ENCODE results near the gene TEK. TPM values are rescaled to one million over a fixed set of nuclear protein-coding genes. Genes with fewer than 3 reads are reported as not detected.

TEK gene
- 10.1 TPM for polyA plus RNA-seq (2013, experiment 1 of 2)
- polyA plus RNA-seq (2013, experiment 2 of 2) = 11.1 TPM

DNA sequence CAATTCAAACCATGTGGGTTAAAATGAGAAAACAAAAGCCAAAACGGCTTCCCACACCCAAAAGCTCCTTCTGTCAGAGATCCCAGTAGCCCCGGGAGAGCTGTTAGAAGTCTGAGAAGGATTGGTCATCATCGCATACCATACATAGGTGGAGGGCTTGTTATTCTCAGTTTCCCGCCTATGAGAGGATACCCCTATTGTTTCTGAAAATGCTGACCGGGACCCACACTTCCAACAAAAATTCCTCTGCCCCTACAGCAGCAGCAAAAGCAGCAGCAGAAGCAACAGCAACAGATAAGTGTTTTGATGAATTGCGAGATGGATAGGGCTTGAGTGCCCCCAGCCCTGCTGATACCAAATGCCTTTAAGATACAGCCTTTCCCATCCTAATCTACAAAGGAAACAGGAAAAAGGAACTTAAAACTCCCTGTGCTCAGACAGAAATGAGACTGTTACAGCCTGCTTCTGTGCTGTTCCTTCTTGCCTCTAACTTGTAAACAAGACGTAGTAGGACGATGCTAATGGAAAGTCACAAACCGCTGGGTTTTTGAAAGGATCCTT, at the start of gene TEK:
Gene TEK, plus strand, starts transcription at position 245 of the 561 bp plus-strand sequence. CDS start 366 bp downstream, outside the sequence.
- H3K9me3 ChIP-seq (ENCODE audit: insufficient read depth, low read depth, low read length) = no peaks in the 10 kb centered on the region
- H3K9ac ChIP-seq (ENCODE audit: low read depth, low read length) = peak within 1 kb of the TSS; percentile 71
- H3K27ac ChIP-seq (ENCODE audit: low read depth, low read length) = peak within 1 kb of the TSS; percentile 48
- H3K4me3 ChIP-seq (ENCODE audit: low read length) = peak within 1 kb of the TSS; percentile 48
- H3K36me3 ChIP-seq (ENCODE audit: insufficient read depth, low read length) = no peaks in the 10 kb centered on the region
- H3K27me3 ChIP-seq (ENCODE audit: insufficient read depth, low read length) = no peaks in the 10 kb centered on the region
- peaks cover 24% of the 10 kb centered on the region; the same call in 1 of the 2 replicates for H3K4me1 ChIP-seq (ENCODE audit: insufficient read depth, low read length)
- 36% methylated on average over 7 of the region's 9 CpGs for WGBS

DNA sequence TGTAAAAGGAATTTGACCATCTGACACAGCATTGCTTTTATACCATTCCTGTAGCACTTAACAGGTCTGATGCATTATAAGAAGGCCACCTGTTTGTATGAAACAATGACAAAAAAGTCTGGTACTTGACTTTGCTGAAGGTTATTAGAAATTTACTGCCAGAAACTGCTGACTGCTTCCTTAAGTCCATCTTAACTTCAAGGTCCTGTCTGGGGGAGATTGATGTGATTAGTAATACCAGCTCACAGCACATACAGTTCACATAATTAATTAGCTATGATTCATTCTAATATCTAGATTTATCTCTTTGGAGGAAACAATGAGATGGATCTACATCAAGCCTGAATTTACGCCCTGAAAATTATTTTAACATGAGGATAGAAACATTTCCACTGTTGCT, 49.6 kb upstream of the TEK start:
- H3K36me3 ChIP-seq (ENCODE audit: insufficient read depth, low read length) = 0 out of 2 replicates have a peak, but pooled peaks cover 2% of the 10 kb centered on the region
- H3K4me1 ChIP-seq (ENCODE audit: insufficient read depth, low read length) = no peaks in the 10 kb centered on the region
- no peaks in the 10 kb centered on the region for H3K9me3 ChIP-seq (ENCODE audit: insufficient read depth, low read depth, low read length)
- 80% methylated on average over 1 of the region's 1 CpG for WGBS
- no peaks in the 10 kb centered on the region for H3K27me3 ChIP-seq (ENCODE audit: insufficient read depth, low read length)
- no peak overlapping the region for H3K4me3 ChIP-seq (ENCODE audit: low read length)
- no peak overlapping the region for H3K9ac ChIP-seq (ENCODE audit: low read depth, low read length)
- no peak overlapping the region for H3K27ac ChIP-seq (ENCODE audit: low read depth, low read length)

DNA sequence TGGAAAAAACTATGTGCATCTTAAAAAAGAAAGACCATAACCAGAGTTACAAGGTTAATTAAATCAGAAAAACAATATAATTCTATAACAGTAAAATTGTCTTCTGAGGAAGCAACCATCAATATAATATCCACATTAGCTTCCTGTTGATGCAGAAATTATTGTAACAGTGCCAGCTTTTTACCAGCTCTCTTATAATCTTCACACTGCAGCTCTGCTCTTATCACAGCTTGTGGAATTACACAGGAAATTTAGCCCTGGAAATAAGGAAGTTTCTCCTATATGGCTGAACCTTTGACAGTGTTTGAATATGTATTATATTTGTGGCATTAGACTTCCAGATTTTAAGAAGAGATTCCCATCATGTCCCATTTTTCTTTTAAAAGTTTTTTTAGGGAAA, 49.1 kb upstream of the TEK start:
- H3K4me1 ChIP-seq (ENCODE audit: insufficient read depth, low read length) = no peaks in the 10 kb centered on the region
- no peak overlapping the region for H3K9ac ChIP-seq (ENCODE audit: low read depth, low read length)
- H3K4me3 ChIP-seq (ENCODE audit: low read length) = no peak overlapping the region
- H3K9me3 ChIP-seq (ENCODE audit: insufficient read depth, low read depth, low read length) = no peaks in the 10 kb centered on the region
- 0 out of 2 replicates have a peak, but pooled peaks cover 2% of the 10 kb centered on the region for H3K36me3 ChIP-seq (ENCODE audit: insufficient read depth, low read length)
- H3K27ac ChIP-seq (ENCODE audit: low read depth, low read length) = no peak overlapping the region
- H3K27me3 ChIP-seq (ENCODE audit: insufficient read depth, low read length) = no peaks in the 10 kb centered on the region

DNA sequence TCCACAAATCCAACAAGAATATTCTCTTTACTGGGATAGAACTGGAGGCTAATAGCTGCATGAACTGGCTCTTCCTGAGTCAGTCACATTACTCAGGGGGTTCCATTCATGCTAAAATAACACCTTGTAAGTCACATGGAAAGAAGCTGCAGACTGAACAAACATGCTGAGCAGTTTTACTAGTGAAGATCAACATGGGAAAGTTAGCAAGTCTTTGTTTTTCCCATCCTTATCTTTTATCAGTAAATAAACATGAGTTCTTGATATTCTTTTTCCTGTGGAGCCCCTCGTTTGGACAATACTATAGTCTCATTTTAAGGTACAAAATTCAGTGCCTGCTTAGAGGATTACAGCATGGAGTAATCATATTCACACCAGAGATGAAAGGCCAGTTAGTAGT, 43.7 kb upstream of the TEK start:
- H3K9me3 ChIP-seq (ENCODE audit: insufficient read depth, low read depth, low read length) = no peaks in the 10 kb centered on the region
- no peak overlapping the region for H3K9ac ChIP-seq (ENCODE audit: low read depth, low read length)
- 80% methylated on average over 1 of the region's 1 CpG for WGBS
- no peak overlapping the region for H3K27ac ChIP-seq (ENCODE audit: low read depth, low read length)
- H3K4me3 ChIP-seq (ENCODE audit: low read length) = no peak overlapping the region
- H3K27me3 ChIP-seq (ENCODE audit: insufficient read depth, low read length) = no peaks in the 10 kb centered on the region
- no peaks in the 10 kb centered on the region for H3K36me3 ChIP-seq (ENCODE audit: insufficient read depth, low read length)
- H3K4me1 ChIP-seq (ENCODE audit: insufficient read depth, low read length) = no peaks in the 10 kb centered on the region; the same call in 1 of the 2 replicates

DNA sequence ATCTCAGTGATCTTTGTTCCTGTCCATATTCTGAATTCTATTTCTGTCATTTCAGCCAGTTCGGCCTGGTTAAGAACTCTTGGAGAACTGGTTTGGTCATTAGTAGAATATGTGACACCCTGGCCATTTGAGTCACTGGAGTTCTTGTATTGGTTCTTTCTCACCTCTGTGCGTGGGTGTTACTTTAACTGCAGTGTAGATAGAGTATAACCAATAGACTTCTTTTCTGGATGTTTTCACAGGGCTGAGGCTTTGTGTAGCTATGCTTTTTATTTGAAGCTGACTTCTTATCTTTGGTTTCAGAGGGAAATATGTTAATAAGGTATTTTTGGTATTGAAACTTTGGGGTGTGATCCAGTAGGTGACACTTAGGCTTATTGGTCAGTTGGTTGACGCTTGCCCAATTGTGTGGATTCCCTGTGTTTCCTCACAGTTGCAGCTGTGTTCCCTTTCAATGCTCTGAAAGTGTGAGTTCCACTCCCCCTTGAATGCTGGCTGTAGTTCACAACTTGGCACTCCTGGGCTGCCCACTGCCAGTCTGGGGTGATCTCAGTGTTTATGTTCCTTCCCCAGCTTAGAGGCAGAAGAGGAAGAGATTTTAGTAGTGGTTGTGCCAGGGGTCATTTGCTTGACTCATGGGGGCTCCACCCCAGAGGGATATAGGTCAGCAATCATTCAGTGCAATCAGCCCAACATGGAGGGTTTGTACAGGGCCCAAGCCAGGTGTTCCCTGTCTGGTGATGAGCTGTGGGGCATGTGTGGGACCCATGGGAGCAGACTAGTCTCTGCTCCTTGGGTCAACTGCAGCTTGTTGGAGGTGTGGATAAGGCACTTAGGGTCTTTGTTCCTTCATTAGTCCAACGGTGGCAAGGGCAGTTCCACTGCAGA, 34.9 kb upstream of the TEK start:
- H3K4me3 ChIP-seq (ENCODE audit: low read length) = no peak overlapping the region
- WGBS = 69% methylated on average over 4 of the region's 4 CpGs

DNA sequence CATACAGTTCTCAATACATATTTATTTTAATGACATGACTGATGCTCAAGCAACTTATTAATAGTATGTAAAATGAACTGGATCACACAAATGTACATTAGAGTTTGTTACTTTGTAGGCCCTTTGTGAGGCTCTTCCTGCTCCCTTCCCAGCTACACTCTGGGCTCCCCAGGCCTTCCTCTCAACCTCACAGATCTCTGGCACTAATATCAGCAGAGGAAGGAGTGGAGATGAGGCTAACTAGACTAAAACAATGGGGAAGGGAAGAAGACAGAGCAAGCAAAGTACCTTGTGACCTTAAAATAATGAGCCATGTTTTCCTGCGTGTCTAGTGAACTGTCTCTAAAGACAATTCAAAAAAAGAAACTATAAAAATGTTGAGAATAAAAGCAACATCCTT, 30.3 kb upstream of the TEK start:
- Histone ChIP-seq H3K9me3 (ENCODE audit: insufficient read depth, low read depth, low read length) (no peaks in the 10 kb centered on the region), H3K27me3 (ENCODE audit: insufficient read depth, low read length) (no peaks in the 10 kb centered on the region), H3K27ac (ENCODE audit: low read depth, low read length) (no peak overlapping the region), H3K4me3 (ENCODE audit: low read length) (no peak overlapping the region), H3K36me3 (ENCODE audit: insufficient read depth, low read length) (no peaks in the 10 kb centered on the region), H3K9ac (ENCODE audit: low read depth, low read length) (no peak overlapping the region), H3K4me1 (ENCODE audit: insufficient read depth, low read length) (no peaks in the 10 kb centered on the region)
- WGBS = 83% methylated on average over 1 of the region's 1 CpG

More for the DNA sequence above, 34.9 kb upstream of the TEK start:
- no peaks in the 10 kb centered on the region for H3K36me3 ChIP-seq (ENCODE audit: insufficient read depth, low read length)
- H3K27ac ChIP-seq (ENCODE audit: low read depth, low read length) = no peak overlapping the region
- H3K27me3 ChIP-seq (ENCODE audit: insufficient read depth, low read length) = no peaks in the 10 kb centered on the region
- no peaks in the 10 kb centered on the region for H3K9me3 ChIP-seq (ENCODE audit: insufficient read depth, low read depth, low read length)
- H3K4me1 ChIP-seq (ENCODE audit: insufficient read depth, low read length) = no peaks in the 10 kb centered on the region; the same call in 1 of the 2 replicates
- no peak overlapping the region for H3K9ac ChIP-seq (ENCODE audit: low read depth, low read length)

DNA sequence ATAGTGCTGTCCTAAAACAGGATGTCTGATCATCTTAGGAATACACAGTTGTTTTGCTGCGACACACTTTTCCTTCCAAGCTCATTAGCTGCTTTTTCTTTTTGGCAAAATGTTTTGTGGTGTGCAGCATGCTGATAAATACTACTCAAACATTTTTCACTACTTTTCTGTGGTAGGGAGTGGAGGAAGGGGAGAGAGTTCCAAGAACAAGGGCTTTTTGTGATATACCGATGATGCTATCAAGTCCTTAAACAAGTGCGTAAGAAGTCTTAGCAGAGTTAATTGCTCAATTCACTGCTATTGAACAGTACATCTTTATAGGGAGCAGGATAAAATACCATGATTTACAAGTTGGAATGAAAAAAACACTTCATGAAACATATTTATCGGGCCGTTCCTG, 23.6 kb upstream of the TEK start:
- Histone ChIP-seq H3K4me1 (ENCODE audit: insufficient read depth, low read length) (no peaks in the 10 kb centered on the region; the same call in 1 of the 2 replicates), H3K9ac (ENCODE audit: low read depth, low read length) (no peak overlapping the region), H3K36me3 (ENCODE audit: insufficient read depth, low read length) (no peaks in the 10 kb centered on the region), H3K4me3 (ENCODE audit: low read length) (no peak overlapping the region), H3K27ac (ENCODE audit: low read depth, low read length) (no peak overlapping the region), H3K9me3 (ENCODE audit: insufficient read depth, low read depth, low read length) (no peaks in the 10 kb centered on the region), H3K27me3 (ENCODE audit: insufficient read depth, low read length) (no peaks in the 10 kb centered on the region)
- 87% methylated on average over 3 of the region's 5 CpGs for WGBS

DNA sequence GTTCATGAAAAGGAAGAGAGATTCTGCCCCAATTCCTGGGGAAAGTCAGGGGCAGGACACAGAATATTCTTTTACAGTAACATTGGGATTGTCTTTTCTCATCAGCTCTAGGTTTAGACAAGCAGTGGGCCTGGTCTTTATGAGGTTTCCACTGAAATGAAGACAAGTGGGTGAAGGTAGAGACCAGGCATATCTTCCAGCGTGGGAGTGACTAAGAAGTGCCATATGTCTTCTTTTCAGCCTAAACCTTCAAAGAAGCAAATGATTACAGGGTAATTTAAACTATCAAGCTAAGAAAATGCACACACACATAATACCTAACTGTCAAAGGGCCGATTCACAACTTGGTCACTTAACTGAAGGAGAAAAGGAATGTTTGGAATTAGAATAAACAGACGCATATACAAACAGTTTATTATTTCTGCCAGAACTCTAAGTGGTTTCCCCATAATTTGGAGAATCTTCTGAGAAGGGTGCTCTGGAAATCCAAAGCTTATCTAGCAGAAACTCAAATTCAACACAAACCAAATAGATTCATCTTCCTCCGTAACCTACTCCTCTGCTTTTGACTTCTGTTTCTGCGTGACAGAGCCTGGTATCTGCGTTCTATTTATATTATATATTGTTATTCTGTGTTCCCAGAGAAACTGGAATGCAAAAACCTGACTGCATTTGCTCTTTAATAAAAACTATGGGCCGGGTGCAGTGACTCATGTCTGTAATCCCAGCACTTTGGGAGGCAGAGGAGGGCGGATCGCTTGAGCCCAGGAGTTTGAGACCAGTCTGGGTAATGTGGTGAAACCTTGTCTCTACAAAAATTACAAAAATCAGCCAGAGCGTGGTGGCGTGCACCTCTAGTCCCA, 22.0 kb upstream of the TEK start:
- Histone ChIP-seq H3K36me3 (ENCODE audit: insufficient read depth, low read length) (no peaks in the 10 kb centered on the region), H3K9ac (ENCODE audit: low read depth, low read length) (no peak overlapping the region), H3K4me1 (ENCODE audit: insufficient read depth, low read length) (no peaks in the 10 kb centered on the region; the same call in 1 of the 2 replicates), H3K27ac (ENCODE audit: low read depth, low read length) (no peak overlapping the region), H3K9me3 (ENCODE audit: insufficient read depth, low read depth, low read length) (no peaks in the 10 kb centered on the region), H3K27me3 (ENCODE audit: insufficient read depth, low read length) (no peaks in the 10 kb centered on the region), H3K4me3 (ENCODE audit: low read length) (no peak overlapping the region)
- WGBS = 94% methylated on average over 10 of the region's 11 CpGs

DNA sequence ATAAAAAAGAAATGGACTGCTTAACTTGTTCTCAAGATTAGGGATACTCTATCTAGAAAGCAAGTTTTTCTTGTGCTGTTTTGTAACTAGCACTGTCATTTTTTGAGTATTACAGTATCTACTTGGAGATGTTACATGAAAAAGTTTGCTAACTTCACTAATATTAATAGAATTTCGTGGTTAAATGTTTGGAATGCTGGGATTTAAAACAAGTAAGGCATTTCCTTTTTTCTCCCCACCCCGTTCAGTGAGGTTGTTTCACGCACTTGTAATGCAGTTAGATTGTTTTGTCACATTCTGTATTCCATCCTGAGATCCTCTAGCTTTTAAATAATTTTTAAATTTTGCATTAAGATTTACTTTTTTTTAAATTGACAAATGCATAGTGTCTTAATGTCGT, 20.0 kb upstream of the TEK start:
- Histone ChIP-seq H3K4me1 (ENCODE audit: insufficient read depth, low read length) (no peaks in the 10 kb centered on the region; the same call in 1 of the 2 replicates), H3K9me3 (ENCODE audit: insufficient read depth, low read depth, low read length) (no peaks in the 10 kb centered on the region), H3K36me3 (ENCODE audit: insufficient read depth, low read length) (no peaks in the 10 kb centered on the region), H3K27me3 (ENCODE audit: insufficient read depth, low read length) (no peaks in the 10 kb centered on the region), H3K27ac (ENCODE audit: low read depth, low read length) (no peak overlapping the region), H3K4me3 (ENCODE audit: low read length) (no peak overlapping the region), H3K9ac (ENCODE audit: low read depth, low read length) (no peak overlapping the region)
- WGBS = 100% methylated on average over 1 of the region's 4 CpGs

DNA sequence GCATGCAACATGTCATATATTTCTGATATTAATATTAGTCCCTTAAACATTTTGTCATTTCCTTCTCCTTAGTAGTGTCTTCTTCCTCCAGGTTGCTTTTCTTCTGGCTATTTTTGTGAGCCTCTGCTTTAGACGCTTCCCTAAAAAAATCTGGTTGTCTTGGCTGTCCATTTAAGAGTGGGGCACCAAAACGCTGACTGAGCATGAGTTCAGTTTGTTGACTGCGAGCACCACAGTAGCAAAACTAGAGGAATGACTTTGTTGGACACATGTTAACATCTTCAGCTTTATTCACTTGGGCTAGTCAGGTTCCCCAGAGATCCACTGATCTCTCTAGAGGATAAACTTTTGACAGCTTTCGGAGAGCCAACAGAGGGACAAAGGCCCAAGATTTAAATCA, 19.3 kb upstream of the TEK start:
- Histone ChIP-seq H3K9me3 (ENCODE audit: insufficient read depth, low read depth, low read length) (no peaks in the 10 kb centered on the region), H3K27me3 (ENCODE audit: insufficient read depth, low read length) (no peaks in the 10 kb centered on the region), H3K27ac (ENCODE audit: low read depth, low read length) (no peak overlapping the region), H3K4me1 (ENCODE audit: insufficient read depth, low read length) (no peaks in the 10 kb centered on the region; the same call in 1 of the 2 replicates), H3K4me3 (ENCODE audit: low read length) (no peak overlapping the region), H3K36me3 (ENCODE audit: insufficient read depth, low read length) (no peaks in the 10 kb centered on the region), H3K9ac (ENCODE audit: low read depth, low read length) (no peak overlapping the region)
- WGBS = 92% methylated on average over 4 of the region's 4 CpGs

DNA sequence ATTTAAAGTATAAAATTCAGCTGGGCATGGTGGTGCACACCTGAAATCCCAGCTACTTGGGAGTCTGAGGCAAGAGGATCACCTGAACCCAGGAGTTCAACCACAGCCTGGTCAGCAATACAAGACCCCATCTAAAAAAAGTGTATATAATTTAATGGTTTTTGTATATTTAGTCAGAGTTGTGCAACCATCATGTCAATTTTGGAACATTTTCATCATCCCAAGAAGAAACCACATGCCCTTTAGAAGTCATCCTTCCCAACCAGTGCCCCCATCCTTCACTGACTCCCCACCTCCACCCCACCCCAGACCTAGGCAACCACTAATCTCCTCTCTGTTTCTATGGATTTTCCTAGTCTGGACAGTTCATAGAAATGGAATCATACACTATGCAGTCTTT, 18.8 kb upstream of the TEK start:
- Histone ChIP-seq H3K27ac (ENCODE audit: low read depth, low read length) (no peak overlapping the region), H3K9ac (ENCODE audit: low read depth, low read length) (no peak overlapping the region), H3K4me3 (ENCODE audit: low read length) (no peak overlapping the region), H3K9me3 (ENCODE audit: insufficient read depth, low read depth, low read length) (no peaks in the 10 kb centered on the region), H3K36me3 (ENCODE audit: insufficient read depth, low read length) (no peaks in the 10 kb centered on the region), H3K4me1 (ENCODE audit: insufficient read depth, low read length) (no peaks in the 10 kb centered on the region; the same call in 1 of the 2 replicates), H3K27me3 (ENCODE audit: insufficient read depth, low read length) (no peaks in the 10 kb centered on the region)
